ENCODE data around the gene CFAP52.
"Not testable (repeated sequence)": the region's sequence is repeated elsewhere in the genome, so short reads cannot be mapped to it uniquely, and the experiment has no call there.

CFAP52 gene

GRCh38 chr17:9648521-9649110 lies 72.2 kb downstream of the CFAP52 start:
- no peak for DNase-seq

GRCh38 chr17:9658593-9659211 lies 82.3 kb downstream of the CFAP52 start:
- no peak for DNase-seq

DNA sequence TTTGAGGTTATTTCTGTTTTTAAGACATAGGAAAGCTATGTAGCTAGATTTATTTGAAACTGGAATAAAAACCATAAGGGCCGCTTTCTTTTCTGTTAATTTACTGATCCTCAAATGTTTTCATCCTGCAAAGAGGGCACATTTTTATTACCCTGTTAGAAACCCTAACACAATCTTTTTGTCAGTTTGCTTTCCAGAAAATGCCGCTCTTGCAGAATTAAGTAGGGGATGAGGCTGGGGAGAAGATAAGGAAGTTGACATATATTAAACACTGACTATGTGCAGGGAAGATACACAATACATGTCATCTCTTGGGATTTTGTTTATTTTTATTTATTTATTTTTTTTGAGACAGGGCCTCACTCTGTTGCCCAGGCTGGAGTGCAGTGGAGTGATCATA lies 84.6 kb downstream of the CFAP52 start:
- DNase-seq = no peak

- not testable (repeated sequence) for DNase-seq
Observed at GRCh38 chr17:9663511-9663910, 87.1 kb downstream of the CFAP52 start.

GRCh38 chr17:9666461-9667050 lies 90.1 kb downstream of the CFAP52 start:
- no peak for DNase-seq

GRCh38 chr17:9668517-9668916 lies 92.1 kb downstream of the CFAP52 start:
- no peak for DNase-seq

GRCh38 chr17:9669551-9670008 lies 93.1 kb downstream of the CFAP52 start:
- no peak for DNase-seq

DNA sequence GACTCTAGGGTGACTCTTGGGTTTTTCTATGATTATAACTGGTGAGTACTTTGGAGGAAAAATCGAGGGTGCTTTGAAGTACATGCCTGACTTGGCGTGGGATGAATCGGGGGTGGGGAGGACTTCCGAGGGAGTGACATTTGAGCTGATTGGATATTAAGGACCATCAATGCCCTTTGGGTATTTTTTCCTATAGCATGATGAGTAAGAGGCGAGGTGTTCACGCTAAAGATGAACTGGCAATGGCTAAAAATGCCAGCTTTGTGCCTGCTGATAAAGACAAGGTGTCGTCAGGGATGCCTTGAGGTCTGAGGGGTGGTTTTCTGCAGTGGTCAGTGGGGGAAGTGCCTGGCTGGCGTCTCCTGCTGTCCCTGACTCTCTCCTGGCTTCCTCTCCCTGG lies 94.2 kb downstream of the CFAP52 start:
- DNase-seq = no peak

DNA sequence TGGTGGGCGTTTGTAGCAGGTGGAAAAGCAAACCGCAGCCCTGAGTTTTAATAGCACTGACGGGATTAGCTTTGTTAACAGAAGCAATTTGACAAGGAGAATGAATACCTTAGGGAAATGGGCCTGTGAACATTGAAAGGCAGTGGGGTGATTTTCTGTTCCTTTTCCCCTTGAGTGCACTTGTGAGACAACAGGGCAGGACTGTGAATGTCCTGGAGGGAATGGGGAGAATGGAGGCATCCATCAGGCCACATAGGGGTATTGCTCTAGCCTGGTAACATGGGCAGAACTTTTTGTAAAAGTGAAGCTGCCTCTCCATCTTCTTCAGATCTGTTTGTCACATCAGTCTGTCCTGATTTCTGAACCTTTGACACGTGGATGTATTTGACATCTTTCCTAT lies 95.1 kb downstream of the CFAP52 start:
- DNase-seq = no peak

- DNase-seq = no peak
Observed at GRCh38 chr17:9672266-9672665, 95.8 kb downstream of the CFAP52 start.

- no peak for DNase-seq
Observed at GRCh38 chr17:9672691-9673090, 96.2 kb downstream of the CFAP52 start.

DNA sequence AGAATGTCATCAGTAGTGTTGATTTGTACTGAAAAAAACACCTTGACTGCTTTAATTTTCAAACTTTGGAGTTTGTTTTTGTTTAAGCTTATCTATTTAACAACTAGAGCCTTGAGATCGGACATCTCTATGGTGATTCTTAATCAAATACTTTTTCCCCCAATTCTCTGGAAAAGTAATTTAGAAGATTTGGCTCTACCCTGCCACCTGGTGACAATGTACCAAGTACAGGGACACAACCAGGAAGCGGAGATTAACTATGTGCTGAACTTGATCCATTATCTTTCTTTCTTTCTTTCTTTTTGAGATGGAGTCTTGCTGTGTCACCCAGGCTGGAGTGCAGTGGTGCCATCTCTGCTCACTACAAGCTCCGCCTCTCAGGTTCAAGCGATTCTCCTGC lies 99.6 kb downstream of the CFAP52 start:
- DNase-seq = no peak

- no peak for DNase-seq
Observed at GRCh38 chr17:9676820-9677310, 100.4 kb downstream of the CFAP52 start.

DNA sequence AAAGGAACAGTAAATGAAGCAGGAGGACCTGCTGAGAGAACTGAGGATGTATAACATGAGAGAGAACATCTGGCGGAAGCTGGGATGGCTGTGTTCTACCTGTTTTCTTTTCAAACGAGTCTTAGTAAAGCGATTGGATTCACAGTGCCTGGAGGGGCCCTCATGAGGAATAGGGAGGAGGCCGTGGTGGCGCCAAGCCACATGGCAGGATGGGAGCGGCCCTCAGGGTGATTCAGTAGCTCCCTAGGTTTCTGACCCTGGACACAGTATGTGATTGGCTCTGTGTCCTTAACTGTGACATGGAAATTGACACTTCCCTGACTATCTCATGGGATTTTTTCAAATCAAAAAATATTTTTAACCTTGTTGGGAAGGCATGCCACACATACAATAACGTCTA lies 101.0 kb downstream of the CFAP52 start:
- DNase-seq = no peak

DNA sequence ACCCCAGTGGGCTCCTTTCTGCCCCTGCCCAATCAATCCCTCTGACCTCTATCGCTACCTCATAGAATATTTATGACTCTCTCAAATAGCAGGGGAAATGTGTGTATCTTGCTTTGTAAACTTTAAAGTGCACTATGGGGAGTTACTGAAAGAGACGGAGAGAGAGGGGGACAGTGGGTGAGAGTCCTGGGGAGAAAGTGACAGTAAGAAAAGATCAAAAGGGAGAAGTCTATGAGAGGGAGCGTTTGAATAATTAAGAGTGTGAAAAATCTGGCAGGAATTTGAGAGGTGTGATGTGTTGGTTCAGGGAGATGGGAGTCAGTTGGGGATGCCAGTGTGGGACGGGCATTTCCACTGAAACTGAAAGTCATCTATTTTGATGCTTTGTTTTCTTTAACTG lies 101.5 kb downstream of the CFAP52 start:
- no peak for DNase-seq

- DNase-seq = no peak
Observed at GRCh38 chr17:9684955-9685621, 108.6 kb downstream of the CFAP52 start.
